OCI-LY7 (cell line): Measurements from ENCODE around the gene RBM28.

Experiments
- CTCF ChIP-seq: fragments of 200-600 bp; sonication (generic); conservative IDR thresholded peaks from 2 replicates; pipeline ENCODE4 v1.5.1; 2014; ENCODE audit warnings: mild to moderate bottlenecking, antibody characterized with exemption, low read length, moderate library complexity, mixed read lengths
- EZH2phosphoT487 ChIP-seq: fragments of 200-600 bp; sonication (generic); IDR thresholded peaks from 2 replicates; pipeline ENCODE4 v1.6.1; 2018; ENCODE audit warnings: low read depth, borderline replicate concordance, mild to moderate bottlenecking, mixed run types, antibody characterized with exemption, low read length, moderate library complexity, mixed read lengths

- TF ChIP-seq CTCF (no peak), EZH2phosphoT487 (no peak)
Observed at GRCh38 chr7:128366986-128367385, 23.3 kb upstream of the RBM28 start.
